ENCODE measurements around the gene ETS1. TPM values are rescaled to one million over a fixed set of nuclear protein-coding genes. Genes with fewer than 3 reads are reported as not detected.

ETS1 gene
- total RNA-seq, 1 experiment from 2014 or later, result 29.9 TPM

DNA sequence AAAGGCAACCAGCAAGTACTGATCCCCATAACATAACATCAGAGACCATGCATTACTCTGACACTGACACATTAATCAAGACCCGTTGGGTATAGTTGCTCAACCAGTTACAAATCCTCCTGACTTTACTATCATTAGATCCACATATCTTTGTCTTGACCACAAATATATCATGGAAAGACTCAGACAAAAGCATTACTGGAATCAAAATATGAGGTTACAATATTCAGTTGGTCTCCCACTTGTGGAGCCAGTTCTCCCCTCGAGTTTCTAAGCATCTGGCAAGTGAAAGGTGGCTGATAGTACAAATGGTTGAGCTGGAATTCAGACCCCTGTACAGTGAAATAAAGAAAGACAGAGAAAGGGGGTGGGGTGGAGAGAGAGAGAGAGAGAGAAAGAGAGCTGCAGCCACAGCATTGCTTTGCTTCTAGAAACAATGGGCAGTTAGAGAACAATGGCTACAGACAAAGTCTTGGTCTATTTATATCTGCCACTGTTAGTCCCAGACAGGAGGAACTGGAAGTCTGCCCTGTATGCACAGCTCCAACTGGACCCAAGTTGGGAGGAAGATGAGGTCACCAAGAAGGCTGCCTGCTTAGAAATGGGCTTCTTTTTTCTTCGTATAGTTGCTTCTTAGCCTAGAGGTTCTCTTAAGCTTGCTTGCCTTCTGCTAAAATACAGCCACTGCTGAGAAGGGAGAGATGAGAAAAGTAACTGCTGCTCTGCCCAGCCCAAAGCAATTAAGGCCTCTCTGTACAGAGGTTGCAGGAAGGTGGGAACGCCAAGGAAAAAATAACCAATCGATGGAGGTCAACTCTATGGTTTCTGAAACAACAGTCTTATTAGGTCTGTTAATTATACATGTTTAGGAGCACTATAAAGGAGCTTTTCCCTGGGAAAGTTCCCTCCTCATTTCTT is 85.5 kb downstream of the ETS1 start:
- H3K9me3 ChIP-seq (ENCODE audit: control insufficient read depth, low read depth, low read length), result no peaks in the 10 kb centered on the region

More for the DNA sequence above, 85.5 kb downstream of the ETS1 start:
- Histone ChIP-seq H3K27me3 (ENCODE audit: insufficient read depth, low read length) (no peaks in the 10 kb centered on the region), H3K27ac (ENCODE audit: insufficient read length, low read depth, low read length) (no peak overlapping the region), H3K23me2 (ENCODE audit: insufficient read length, low read depth, low read length, poor library complexity, severe bottlenecking) (no peaks in the 10 kb centered on the region), H3K23ac (ENCODE audit: insufficient read length, low read depth, low read length) (no peak overlapping the region), H3K4me1 (ENCODE audit: insufficient read depth, low read length) (peaks cover 9% of the 10 kb centered on the region), H2AFZ (ENCODE audit: low read length) (no peak overlapping the region), H4K8ac (replicated peaks; ENCODE audit: insufficient read length, low read depth, low read length) (no peak overlapping the region), H3K56ac (ENCODE audit: insufficient read length, low read depth, low read length) (no peak overlapping the region), H2AK5ac (ENCODE audit: insufficient read length, low read length) (no peak overlapping the region), H3T11ph (ENCODE audit: low read length) (no peak overlapping the region), H2BK5ac (ENCODE audit: insufficient read length, low read length) (no peak overlapping the region), H2BK20ac (ENCODE audit: low read depth, low read length, poor library complexity, severe bottlenecking) (no peak overlapping the region), H3K4me2 (ENCODE audit: insufficient read depth, insufficient read length, low read length) (no peak overlapping the region), H2BK12ac (ENCODE audit: insufficient read length, low read depth, low read length) (no peak overlapping the region), H3K18ac (ENCODE audit: insufficient read length, low read depth, low read length) (no peak overlapping the region), H4K91ac (ENCODE audit: insufficient read length, low read depth, low read length) (no peak overlapping the region), H2BK120ac (ENCODE audit: low read depth, low read length, poor library complexity, severe bottlenecking) (no peak overlapping the region), H3K79me2 (ENCODE audit: insufficient read depth, low read length) (no peaks in the 10 kb centered on the region), H2BK15ac (ENCODE audit: low read depth, low read length) (no peak overlapping the region), H4K20me1 (ENCODE audit: control insufficient read depth, insufficient read depth, insufficient read length) (no peaks in the 10 kb centered on the region), H4K5ac (ENCODE audit: insufficient read length, low read depth, low read length) (no peak overlapping the region), H3K4ac (ENCODE audit: low read depth, low read length) (no peak overlapping the region), H3K79me1 (ENCODE audit: insufficient read depth, low read depth, low read length, poor library complexity, severe bottlenecking) (no peaks in the 10 kb centered on the region), H3K14ac (ENCODE audit: insufficient read depth, low read length) (no peak overlapping the region), H3K9ac (ENCODE audit: extremely low read depth, insufficient read length, low read length) (no peak overlapping the region)
- Mint-ChIP-seq H3K36me3 (ENCODE audit: insufficient read depth in 1 of 3, low read depth in 3 of 3) (peaks cover 8 to 13% (median 12%) of the 10 kb centered on the region in 3 experiments; a peak in 5 of 7 replicates), H3K27ac (no peak overlapping the region), H3K9me3 (peaks cover 0 to 4% of the 10 kb centered on the region in 2 experiments; a peak in 2 of 5 replicates), H3K27me3 (ENCODE audit: low read depth) (no peaks in the 10 kb centered on the region), H3K4me3 (no peak overlapping the region), H3K4me1 (peaks cover 39 to 51% of the 10 kb centered on the region in 2 experiments)
- no CpG with 5 or more reads among the region's 5 CpGs for WGBS (ENCODE audit: extremely low coverage, insufficient read length, low lambda C conversion rate)
- TF ChIP-seq, protein P1, sequence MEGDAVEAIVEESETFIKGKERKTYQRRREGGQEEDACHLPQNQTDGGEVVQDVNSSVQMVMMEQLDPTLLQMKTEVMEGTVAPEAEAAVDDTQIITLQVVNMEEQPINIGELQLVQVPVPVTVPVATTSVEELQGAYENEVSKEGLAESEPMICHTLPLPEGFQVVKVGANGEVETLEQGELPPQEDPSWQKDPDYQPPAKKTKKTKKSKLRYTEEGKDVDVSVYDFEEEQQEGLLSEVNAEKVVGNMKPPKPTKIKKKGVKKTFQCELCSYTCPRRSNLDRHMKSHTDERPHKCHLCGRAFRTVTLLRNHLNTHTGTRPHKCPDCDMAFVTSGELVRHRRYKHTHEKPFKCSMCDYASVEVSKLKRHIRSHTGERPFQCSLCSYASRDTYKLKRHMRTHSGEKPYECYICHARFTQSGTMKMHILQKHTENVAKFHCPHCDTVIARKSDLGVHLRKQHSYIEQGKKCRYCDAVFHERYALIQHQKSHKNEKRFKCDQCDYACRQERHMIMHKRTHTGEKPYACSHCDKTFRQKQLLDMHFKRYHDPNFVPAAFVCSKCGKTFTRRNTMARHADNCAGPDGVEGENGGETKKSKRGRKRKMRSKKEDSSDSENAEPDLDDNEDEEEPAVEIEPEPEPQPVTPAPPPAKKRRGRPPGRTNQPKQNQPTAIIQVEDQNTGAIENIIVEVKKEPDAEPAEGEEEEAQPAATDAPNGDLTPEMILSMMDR (conservative IDR thresholded peaks at IDR 0.05), result no peak
- no peak for DNase-seq

All from H9 (cell line).